ENCODE data around the gene NRG2.

GRCh38 chr5:140014751-140015150 lies 28.3 kb downstream of the NRG2 start:
- TF ChIP-seq EZH2 (IDR thresholded peaks at IDR 0.05; ENCODE audit: insufficient read depth, poor library complexity, severe bottlenecking) (no peak), EZH2phosphoT487 (IDR thresholded peaks at IDR 0.05; ENCODE audit: insufficient read depth, low read depth) (no peak)
